SKM-1 treated with dmso at 0.1 percent for 144 hours (cell line): ENCODE results near the gene TBC1D22A.

Source experiments
- DNase-seq: peaks from one replicate; lab custom pipeline; 2025; ENCODE audit not compliant: unreplicated experiment; lab: John Stamatoyannopoulos, UW

Gene TBC1D22A

GRCh38 chr22:47051441-47052071 is 289.1 kb downstream of the TBC1D22A start:
- DNase-seq = no peak

- DNase-seq = no peak
These were observed 290.0 kb downstream of the TBC1D22A start for GRCh38 chr22:47052236-47053012.

- DNase-seq = no peak
These were observed 290.7 kb downstream of the TBC1D22A start for GRCh38 chr22:47053013-47053725.

GRCh38 chr22:47053726-47054141 is 291.3 kb downstream of the TBC1D22A start:
- no peak for DNase-seq

- no peak for DNase-seq
These were observed 292.0 kb downstream of the TBC1D22A start for GRCh38 chr22:47054231-47055072.

GRCh38 chr22:47055073-47055355 is 292.6 kb downstream of the TBC1D22A start:
- DNase-seq = no peak

- DNase-seq = no peak
These were observed 293.0 kb downstream of the TBC1D22A start for GRCh38 chr22:47055461-47055860.

- DNase-seq = no peak
These were observed 293.5 kb downstream of the TBC1D22A start for GRCh38 chr22:47055921-47056320.

- DNase-seq = no peak
These were observed 293.9 kb downstream of the TBC1D22A start for GRCh38 chr22:47056361-47056760.

GRCh38 chr22:47056776-47057470 is 294.5 kb downstream of the TBC1D22A start:
- DNase-seq = no peak

GRCh38 chr22:47057916-47058585 is 295.6 kb downstream of the TBC1D22A start:
- DNase-seq = no peak

GRCh38 chr22:47059076-47059475 is 296.6 kb downstream of the TBC1D22A start:
- DNase-seq = no peak

GRCh38 chr22:47059701-47060161 is 297.3 kb downstream of the TBC1D22A start:
- DNase-seq = no peak

- no peak for DNase-seq
These were observed 298.3 kb downstream of the TBC1D22A start for GRCh38 chr22:47060718-47061117.

- no peak for DNase-seq
These were observed 298.8 kb downstream of the TBC1D22A start for GRCh38 chr22:47061226-47061625.

GRCh38 chr22:47062126-47062525 is 299.7 kb downstream of the TBC1D22A start:
- no peak for DNase-seq

GRCh38 chr22:47063071-47063509 is 300.6 kb downstream of the TBC1D22A start:
- DNase-seq = no peak

GRCh38 chr22:47063606-47064005 is 301.2 kb downstream of the TBC1D22A start:
- no peak for DNase-seq

GRCh38 chr22:47064016-47064415 is 301.6 kb downstream of the TBC1D22A start:
- DNase-seq = no peak

- no peak for DNase-seq
These were observed 302.0 kb downstream of the TBC1D22A start for GRCh38 chr22:47064416-47064815.
